GM19438 (cell line): Measurements from ENCODE around the gene GPALPP1.
A peak's percentile ranks its signal among the peaks of the same experiment; 100 is the strongest.
"Not testable (repeated sequence)": the region's sequence is repeated elsewhere in the genome, so short reads cannot be mapped to it uniquely, and the experiment has no call there.

Experiments used
- ATAC-seq: cut with Tn5 transposase; IDR thresholded peaks from one replicate; pipeline ENCODE4 v1.9.1; 2021; ENCODE audit warnings: low read depth; ENCODE audit not compliant: unreplicated experiment

Gene GPALPP1, protein sequence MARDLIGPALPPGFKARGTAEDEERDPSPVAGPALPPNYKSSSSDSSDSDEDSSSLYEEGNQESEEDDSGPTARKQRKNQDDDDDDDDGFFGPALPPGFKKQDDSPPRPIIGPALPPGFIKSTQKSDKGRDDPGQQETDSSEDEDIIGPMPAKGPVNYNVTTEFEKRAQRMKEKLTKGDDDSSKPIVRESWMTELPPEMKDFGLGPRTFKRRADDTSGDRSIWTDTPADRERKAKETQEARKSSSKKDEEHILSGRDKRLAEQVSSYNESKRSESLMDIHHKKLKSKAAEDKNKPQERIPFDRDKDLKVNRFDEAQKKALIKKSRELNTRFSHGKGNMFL

DNA sequence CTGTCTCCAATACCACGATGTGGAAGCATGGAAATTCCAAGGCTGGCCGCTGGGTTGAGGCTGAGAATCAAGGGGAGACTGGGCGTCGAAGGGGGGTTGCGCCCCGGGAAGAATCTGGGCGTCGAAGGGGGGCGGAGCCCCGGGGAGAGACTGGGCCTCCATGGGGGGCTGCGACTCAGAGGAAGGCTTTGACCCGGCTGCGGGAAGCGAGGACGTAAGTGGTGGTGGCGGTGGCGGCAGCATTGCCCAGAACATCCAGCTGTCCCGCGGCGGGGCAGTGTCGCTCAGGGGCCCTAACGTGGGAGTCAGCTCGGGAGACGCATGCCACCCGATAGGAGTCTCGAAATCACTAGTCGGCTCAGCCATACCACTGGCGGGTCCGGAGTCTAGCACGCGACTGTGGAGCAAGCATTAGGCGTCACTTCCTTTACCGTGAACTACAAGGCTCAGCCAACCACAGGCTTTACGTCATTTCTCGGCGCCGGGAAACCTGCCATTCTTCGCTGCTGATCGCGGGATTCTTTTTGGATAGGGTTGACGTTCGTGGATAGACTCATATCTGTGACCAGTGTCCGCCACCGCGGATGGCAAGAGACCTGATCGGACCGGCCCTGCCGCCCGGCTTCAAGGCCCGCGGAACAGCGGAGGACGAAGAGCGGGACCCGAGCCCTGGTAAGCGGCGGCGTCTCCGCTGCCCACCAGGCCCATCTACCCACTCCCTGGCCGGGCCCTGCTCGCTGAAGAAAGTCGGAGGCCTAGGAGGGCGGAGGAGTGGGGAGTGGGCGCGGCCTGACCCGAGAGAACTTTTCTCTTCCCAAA, at the start of gene GPALPP1, which contains the start of gene NUFIP1:
Gene GPALPP1, plus strand, starts transcription at position 468 of the 819 bp plus-strand sequence. Its CDS starts 117 bp downstream, at position 585.
Gene NUFIP1, minus strand, starts transcription at position 401 of the 819 bp plus-strand sequence. Its CDS starts 35 bp downstream, at position 366.
- peak; percentile 93 for ATAC-seq

DNA sequence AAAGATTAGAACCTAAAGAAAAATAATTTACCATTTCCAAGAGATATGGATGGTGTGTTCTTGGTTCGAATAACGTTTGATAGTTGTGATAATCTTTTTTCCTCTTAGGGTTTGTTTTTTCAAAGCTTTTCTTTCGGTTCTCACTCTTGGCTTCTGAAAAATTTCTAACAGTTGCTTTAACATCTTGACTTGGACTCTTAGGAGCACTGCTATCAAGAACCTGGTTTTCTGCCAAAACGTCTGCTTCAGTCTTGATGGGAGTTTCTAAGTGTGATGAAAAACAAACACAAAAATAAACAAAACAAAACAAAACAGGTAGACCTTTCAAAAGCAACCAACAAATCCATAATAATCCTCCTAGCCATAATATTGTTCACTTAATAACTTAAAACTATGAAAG, 45.9 kb upstream of the GPALPP1 start:
- ATAC-seq = not testable (repeated sequence)

DNA sequence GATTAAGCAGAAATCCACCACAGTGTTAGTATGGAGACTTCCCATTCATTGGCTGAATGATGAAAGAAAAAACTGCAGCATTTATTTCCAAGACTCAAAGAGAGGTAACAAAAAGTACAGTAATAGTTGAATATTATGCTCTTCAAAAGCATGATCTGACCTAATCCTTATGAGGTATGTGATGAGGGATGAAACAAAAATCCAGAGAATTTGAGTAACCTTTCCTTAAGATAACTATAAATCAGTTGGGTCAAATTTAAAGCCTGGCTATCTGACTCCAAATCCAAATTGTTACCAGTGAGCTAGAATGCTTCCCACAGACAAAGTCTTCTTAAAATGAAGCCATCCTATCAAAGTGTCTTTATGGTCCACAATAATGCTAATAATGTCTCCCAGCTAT, 38.2 kb upstream of the GPALPP1 start:
- no peak for ATAC-seq

DNA sequence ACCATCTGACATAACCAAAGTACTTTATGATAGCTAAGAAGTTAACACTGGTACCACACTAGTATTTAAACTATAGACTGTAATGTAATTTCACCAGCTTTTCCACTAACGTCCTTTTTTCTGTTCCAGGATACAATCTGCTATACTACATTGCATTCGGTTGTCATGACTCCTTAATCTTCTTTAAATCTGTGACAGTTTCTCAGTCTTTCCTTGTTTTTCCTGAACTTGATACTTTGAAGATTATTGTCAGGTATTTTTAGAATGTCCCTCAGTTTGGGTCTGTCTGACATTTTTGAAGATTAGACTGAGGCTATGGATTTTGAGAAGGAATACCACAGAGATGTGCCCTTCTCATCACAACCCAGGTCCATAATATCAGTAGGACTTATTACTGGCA, 36.7 kb upstream of the GPALPP1 start:
- ATAC-seq = no peak

DNA sequence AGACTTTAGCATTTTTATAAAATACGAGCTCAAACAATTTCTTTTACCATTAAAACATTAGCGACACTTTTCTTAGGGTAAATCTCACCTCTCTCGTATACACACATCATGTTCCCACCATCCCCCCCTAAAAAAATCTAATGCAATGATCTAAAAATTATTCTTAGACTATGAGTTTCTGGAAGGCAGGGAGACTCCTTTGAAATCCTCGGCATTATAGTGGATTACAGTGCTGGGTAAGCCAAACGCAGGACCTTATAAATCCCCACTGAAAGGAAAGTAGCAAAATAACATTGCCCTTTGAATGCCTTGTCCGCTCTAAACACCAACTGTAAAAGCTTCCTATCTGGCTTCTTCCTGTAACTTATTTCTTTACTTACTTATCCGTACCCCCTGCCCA, 35.1 kb upstream of the GPALPP1 start:
- no peak for ATAC-seq

DNA sequence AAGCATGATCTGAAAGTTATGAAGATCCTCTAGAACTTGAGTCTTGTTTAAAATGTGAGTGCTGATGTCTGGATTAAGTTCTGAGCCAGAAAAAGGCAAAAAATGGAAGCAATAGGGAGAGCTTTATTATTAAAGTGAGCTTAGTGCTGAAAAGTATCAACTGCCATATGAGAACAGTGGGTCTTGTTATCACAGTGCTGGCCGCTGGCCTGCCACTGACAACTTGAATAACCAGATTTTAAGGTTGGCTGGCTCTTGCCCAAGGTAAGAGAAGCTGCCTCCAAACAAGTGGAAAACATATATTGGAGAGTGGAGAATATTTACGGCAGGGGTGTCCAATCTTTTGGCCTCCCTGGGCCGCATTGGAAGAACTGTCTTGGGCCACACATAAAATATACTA, 33.9 kb upstream of the GPALPP1 start:
- no peak for ATAC-seq

DNA sequence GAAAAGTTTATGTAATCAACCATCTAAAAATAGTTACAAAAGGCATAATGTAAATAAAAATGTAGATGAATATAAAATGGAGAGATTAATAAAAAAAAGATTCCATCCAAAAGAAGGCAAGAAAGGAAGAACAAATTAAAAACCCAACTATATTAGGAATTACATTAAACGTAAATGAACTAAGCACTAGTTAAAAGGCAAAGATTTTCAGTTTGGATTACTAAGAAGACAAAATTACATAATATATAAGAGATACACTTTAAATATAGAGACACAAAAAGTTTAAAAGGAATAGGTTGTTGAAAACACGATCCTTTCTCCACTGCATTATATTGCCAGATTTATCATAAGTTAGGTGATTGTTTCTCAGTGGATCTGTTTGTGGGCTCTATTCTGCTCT, 27.3 kb upstream of the GPALPP1 start:
- no peak for ATAC-seq

DNA sequence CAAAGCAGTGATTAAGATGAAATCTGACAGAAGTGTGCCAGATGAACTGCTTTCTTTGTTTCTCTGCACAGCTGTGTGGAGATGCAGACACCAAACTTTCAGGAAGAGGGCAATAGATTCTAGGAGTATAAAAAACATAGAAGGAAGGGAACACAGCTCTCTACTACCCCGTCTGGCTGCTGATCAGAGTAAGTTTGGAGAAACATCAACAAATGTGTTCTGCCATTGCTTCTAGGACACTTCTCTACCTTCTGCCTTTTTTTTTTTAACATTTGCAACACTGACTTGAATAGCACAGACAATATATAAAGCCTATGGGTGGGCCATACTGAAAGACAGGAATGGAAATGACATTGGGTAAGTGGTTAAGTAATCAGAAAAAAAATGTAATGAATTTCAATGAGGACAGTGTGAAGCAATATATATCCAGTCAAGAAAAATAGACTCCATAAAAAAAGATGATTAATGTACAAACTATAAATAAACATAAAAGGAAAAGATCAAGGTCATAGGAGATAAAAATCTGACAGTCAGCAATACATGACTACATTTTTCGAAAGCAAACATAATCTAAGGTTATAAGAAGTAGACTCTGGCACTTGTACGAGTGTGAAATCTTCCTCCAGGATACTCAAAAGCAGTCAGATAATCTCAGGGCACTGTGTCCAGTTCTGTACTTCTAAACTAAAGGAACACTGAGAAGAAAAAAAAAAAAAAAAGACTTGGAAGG, 21.5 kb upstream of the GPALPP1 start:
- no peak for ATAC-seq

DNA sequence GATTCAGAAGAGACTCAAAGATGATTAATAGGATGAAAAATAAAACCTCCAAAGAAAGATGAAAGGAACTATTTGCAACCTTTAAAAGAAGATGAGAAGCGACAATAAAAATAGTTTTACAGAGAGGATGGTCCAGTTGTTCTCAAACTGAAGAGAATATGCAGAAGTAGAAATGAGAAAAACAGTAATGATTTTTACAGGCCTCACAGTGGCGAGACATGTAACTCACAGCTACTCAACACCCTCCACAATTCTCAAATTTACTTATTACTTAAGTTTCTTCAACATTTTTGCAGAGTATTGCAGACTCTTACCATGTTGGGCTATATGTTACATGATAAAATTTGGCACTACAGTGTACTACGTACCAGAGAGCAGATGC, 20.9 kb upstream of the GPALPP1 start:
- no peak for ATAC-seq

DNA sequence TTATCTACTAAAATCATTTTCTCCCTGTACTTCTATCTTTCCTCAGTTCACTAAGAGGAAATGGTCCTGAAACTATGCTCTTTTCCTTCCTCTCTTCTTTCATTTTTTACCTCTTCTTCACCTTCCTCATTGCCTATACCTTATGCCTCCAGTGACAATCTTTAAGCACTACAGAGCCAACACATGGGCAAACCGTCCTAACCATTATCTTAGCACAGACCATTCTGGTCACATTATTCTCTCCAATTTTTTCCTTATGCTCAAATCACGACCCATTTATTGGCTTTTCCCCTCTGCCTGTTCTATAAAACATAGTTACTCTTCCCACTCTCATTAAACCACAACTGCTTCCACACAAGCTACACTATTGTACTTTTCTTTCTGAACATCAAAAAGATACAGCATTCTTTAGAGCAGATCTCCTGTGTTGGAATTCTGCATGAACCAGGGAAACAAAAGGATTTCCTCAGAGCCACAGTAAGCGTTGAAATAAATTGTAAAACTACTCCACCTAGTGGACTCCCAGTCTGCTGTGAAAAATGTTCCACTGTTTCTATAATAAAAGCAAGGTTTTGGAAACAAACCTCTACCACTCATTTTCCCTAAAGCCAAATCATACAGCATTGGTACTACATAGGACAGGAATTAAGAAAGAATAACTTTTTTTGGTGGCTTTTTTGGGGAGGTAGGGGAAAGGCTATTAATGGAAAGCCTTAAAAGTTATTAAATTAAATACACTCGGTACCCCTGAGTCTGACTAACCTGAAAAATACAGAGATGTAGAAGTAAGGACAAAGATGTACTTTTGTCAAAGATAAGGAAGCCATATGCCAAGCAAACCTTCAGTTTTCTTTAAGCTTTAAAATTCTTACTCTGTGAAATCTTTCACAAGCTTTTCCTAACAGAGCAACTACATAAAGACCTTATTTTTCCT, 19.5 kb upstream of the GPALPP1 start:
- ATAC-seq = no peak

DNA sequence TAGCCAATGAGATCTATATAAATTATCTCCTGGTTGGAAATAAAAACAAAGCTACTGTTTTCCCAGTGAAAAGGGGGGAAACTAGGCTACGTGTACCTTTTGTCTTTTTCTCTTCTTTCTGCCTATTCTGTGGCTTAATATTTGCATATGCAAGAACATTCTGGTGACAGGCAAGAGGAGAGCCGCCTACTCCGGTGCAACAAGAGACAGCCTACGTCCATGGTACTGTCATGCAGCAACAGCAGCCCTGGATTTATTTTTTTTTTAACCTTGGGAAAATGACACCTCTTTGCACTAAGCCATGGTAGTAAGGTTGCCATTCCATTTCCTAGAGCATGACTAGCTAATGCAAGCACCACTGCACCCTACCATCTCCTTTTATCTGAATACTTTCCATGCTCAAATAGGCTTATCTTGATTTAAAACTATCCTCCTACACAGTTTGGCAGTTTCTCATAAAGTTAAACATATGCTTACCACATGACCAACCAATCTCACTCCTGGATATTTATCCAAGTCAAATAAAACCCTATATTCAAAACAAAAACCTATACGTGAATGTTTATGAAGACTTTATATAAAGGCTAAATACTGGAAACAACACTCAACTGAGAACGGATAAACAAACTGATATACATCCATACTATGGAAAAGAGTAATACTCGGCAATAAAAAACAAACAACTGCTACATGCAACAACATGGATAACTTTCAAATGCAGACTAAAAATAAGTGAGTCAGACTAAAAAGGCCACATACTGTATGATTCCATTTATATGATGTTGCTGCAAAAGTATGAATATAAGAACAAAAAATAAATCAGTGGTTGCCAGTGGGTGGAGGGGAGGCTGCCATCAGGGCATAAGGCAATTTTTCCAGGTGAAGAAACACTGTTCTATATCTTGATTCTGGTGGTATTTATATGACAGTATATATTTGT, 17.4 kb upstream of the GPALPP1 start:
- ATAC-seq = no peak

DNA sequence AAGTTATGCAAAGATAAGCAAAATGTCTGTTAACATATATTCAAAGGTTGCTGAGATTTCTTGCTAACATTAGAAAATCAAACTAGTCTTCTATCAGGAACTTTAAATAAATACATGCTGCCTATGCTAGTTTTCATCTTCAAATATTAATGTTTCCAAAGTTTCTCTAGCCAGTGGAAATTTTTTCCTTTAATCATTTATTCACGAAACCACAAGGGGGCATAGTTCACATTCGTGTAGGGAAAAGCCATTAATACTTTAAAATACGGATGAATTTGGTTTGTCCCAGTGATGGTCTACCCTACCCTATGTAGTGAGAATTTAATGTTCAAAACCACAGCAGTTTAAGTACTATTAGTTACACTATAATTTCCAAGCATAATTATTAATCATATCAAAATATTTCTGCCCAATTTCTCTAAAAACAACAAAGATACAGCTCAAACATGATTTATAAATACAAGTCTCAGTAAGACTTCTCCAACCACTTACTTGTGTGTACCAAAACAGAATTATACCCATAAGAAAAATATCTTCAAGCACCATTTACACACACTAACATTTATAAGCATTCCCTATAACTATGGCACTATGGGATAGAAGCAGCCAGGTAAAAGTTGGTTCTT, 16.3 kb upstream of the GPALPP1 start:
- no peak for ATAC-seq

DNA sequence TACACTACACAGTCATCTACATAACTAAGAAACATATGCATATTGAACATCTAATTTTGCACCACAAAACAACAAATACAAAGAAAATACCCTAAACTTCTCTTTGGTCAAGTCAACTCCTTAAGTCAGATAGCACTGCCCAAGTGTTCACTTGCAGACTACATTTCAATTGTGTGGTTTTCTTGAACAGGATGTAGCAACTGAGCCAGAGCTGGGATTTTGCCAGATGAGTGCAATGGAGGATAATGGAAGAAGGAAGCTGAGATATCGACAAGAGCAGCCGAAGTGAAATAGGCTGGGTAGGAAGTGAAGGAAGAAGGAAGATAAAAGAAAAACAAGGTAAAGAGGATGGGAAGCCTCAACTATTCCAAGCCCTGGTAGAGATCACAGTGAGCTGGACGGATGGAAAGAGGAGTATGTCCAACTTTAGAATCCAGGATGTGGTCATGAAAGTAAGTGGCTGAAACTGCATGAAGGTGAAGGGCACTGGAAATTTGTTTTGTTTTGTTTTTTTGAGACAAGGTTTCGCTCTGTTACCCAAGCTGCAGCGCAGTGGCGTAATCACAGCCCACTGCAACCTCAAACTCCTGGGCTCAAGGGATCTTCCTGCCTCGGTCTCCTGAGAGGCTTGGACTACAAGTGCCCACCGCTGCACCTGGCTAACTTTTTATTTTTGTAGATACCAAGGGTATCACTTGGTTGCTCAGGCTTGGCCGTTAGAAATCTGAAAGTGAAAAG, 15.1 kb upstream of the GPALPP1 start:
- peak; percentile 68 for ATAC-seq

DNA sequence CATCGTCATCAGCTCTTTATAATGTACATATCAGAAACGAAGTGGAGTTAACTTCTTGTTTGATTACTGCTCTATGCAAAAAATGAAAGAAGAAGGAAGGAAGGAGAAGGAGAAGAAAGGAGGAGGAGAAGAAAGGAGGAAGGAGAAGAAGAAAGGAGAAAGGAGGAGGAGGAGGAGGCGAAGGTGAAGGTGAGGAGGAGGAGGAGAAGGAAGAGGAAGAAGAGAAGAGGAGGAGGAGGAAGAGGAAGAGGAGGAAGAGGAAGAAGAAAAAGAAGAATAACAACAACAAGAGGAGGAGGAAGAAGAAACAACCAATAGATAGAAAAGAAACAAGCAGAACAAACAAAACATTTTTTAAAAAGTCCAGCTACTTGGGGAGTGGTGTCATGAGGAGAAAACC, 13.1 kb upstream of the GPALPP1 start:
- no peak for ATAC-seq

DNA sequence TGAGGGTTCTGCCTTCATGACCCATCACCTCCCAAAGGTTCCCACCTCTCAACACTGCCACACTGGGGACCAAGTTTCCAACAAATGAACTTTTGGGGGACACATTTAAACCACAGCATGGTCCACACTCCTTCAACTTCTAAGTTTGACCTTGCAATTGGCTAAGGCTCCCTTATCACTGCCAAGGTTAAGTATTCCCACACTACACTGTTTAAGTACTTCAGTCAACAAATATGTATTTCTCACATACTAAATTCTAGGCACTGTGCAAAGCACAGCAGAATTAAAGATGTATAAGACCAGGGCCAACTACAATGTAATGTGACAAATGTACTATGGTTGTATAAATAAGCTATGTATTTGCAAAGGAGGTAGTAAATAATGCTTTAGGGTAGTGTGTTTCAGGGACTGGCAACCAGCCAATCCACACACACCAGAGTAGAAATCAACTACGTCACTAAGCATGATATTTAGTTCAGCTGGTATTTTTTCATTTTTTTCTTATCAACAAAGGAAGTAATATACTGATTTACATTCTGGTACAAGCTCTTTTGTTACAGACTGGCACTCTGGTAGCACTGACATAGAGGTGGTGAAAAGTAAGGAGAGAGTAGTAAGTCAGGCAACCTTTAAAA, 12.3 kb upstream of the GPALPP1 start:
- ATAC-seq = no peak

DNA sequence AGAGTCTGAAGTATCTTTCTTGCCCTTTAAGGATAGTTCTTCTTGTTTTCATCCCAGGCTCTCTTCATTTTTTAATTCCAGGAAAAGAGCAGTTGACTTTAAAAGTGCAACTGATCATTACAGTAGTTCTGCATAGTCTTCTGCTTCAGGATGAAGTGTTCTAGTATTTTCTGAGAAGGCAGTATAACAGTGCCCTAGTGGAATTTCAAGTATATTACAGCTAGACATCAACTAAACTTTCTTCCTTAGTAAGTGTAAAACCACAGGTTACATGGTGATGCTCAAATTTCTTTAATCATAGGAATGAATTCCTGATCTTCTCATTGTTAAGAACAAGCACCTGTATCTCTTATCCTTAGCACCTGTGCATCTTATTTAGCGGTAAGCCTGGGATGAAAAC, 11.0 kb upstream of the GPALPP1 start:
- no peak for ATAC-seq

DNA sequence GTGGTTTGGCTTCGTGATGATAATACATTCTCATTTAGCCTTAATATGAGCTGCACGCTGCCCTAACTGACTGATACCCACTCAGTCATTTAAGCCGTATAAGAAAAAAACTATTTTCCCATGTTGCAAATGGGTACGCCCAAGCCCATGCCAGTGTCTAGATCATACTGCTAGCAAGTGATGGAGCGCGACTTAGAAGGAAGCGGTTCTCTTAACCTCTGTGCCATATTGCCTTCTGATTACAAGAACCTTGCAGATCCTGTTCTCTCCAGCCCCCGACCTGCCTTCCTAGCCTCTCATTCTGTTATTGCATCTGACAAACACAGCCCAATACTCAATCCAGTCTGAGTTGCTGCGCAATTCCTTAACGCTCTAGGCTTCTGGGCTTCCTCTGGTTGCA, 603 bp downstream of the GPALPP1 start:
- ATAC-seq = no peak
